ENCODE measurements around the gene GSDMA.
"Not testable (repeated sequence)": the region's sequence is repeated elsewhere in the genome, so short reads cannot be mapped to it uniquely, and the experiment has no call there.

GSDMA gene

DNA sequence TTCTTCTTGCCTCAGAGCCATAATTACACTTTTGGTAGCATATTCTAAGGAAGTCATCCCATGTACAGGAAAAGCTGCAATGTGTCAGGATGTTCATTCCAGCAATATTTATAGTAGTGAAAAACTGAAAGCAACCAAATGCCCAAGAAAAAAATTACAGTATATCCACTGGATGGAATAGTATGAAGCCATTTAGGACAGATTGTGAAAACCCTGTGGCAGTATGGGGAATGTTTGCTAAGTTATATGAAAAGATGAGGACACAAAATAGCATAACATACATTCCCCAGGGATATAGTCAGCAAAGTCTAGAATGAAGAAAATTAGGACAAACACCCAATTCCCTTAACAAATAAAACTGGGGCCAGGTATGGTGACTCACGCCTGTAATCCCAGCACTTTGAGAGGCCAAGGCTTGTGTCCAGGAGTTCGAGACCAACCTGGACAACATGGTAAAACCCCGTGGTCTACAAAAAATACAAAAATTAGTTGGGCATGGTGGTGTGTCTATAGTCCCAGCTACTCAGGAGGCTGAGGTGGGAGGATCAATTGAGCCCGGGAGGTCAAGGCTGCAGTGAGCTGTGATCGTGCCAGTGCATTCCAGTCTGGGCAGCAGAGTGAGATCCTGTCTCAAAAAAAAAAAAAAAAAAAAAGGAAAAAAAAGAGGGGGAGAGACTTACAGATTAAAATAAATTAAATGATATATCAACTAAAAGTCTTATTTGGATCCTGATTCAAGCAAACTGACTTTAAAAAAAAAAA is 33.0 kb upstream of the GSDMA start:
- no peak for DNase-seq (ENCODE audit: low spot score)

DNA sequence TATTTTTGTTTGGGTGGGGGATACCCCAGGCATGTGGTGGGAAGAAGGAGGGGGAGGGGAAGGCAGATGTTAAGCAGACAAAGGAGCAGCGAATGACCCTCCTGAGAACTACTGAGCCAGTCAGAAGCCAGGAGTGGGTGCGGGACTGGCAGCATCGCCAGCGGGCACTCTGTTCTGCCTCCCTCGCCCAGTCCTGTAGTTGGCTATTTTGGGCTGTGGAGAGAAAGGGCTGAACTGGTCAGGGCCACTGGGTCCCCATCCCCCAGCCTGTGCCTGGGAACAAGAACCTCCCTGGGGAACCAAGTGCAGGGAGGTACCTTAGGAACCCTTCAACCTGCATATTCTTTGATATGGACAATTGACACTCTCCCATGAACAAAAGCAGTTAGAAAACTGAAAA is 28.9 kb upstream of the GSDMA start:
- no peak for DNase-seq (ENCODE audit: low spot score)

DNA sequence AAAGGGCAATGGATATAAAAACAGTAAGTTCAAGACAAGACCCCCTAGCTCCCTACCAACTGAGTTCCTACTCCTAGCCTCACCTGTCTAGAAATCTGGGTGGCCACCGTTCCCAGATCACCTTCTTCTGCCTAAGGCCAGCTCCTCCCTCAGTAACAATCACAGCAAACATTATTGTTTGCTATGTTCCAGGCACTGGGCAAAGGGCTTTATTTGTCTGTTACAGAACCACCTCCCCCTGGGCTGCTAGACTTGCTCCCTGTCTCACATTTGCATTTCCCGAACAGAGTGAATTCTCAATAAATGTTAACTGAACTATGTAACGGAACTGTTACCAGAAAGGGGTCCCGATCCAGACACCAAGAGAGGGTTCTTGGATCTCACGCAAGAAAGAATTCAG is 28.5 kb upstream of the GSDMA start:
- no peak for DNase-seq (ENCODE audit: low spot score)

DNA sequence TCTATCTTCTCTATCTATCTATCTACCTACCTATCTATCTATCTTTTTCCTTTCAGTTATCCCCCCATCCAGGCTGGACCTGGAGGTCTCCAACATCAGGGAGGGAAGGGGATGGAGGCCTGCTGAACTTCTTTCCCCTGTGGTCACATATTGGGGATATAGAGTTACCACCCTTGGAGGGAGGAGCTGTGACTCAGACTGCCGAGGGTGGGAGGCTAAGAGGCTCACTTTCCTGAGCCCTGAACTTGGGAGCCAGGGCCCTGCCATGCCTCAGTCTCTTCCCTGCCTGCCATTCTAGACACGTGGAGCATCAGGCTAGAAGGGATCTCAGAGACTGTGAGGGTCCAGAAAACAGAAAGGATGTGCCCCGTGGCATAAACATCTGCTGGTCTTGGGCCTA is 26.9 kb upstream of the GSDMA start:
- no peak for DNase-seq (ENCODE audit: low spot score)

DNA sequence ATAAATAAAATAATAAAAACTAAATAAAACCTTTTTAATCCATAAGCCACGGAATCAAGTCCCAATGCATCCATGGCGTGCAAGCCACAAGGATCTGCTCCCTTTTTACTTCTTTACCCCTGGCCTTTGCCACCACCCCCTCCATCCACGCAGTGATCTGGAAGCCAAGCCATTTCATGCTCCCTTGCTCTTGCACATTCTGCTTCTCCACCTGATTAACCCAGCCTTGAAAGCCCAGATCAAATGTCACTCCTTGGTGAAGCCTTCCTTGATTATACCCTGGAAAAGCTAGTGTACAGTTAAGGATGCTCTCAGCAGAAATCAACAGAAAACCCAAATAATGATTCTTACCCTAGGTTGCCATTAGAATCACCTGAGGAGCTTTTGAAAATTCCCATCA is 25.4 kb upstream of the GSDMA start:
- DNase-seq (ENCODE audit: low spot score) = no peak

DNA sequence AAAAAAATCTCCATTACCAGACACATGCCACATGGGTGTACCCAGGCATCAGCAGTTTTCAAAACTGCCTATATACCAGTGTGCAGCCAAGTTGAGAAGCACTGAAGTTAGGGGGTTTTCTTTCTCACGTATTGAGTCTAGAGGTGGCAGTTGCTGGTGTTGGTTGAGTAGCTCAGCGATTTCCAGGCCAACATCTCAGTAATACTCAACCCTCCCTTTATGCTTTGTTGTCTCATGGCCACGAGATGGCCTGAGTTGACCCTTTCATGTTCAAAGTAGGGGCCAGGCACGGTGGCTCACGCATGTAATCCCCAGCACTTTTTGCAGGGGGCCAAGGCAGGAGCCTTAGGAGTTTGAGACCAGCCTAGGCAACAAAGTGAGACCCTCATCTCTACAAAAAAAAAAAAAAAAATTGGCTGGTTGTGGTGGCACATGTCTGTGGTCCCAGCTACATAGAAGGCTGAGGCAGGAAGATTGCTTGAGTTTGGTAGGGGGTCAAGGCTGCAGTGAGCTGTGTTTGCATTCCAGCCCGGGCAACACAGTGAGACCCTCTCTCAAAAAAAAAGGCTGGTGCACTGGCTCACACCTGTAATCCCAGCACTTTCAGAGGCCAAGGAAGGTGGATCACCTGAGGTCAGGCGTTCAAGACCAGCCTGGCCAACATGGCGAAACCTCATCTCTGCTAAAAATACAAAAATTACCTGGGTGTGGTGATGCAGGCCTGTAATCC is 24.5 kb upstream of the GSDMA start:
- no peak for DNase-seq (ENCODE audit: low spot score)

DNA sequence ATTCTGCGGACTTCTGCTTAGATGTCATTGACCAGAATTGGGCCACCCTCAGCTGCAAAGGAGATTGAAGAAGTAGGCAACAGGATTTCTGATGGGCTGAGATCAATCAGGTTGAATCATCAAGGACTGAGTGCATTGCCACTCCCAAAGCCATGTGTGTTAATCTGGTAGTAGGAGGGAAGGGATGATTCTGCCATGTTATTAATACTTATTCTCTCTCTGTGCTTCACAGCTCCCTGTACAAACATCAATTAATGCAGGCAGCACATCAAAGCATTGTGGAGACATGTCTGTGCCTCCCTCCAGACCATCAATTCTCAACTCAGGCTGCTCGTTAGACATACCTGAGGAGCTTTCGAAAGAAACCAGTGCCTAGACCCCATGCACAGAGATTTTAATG is 23.7 kb upstream of the GSDMA start:
- DNase-seq (ENCODE audit: low spot score) = no peak

DNA sequence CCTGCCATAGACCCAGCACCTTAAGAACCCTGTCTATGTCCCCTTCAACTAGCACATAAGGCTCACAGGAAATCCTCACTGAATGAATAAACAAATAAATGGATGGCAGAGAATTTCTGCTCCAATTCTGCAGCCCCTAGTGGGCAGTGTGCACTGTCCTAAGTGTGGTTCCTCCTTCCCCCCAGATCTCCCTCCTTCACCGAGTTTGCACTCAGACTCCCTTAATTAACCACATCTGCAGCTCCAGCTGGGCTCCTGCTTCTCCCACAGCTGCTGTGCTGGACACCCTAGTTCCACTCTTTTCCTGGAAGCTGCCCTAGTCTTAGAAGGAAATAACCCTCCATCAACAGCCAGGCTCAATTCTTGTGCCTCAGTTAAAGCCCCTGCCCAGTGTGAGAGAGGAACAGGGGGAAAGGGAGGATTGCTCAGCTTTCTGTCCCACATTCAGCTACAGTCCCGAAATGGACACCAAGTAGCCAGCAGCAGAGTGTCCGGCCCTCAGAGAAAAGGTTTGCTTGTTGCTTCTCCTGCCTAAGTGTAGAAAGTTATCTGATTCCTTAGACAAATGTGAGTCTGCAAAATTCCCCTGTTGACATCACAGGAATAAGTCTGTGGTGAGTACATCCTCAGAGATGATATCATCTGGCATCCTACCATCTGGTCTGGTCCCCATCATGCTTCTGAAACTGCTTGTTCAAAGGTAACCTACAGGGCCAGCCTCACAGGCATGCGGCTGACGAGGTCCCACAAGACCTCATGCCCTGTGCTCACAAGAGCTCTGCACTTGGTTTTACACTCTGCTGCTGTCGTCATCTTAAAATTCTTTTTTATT is 23.0 kb upstream of the GSDMA start:
- DNase-seq (ENCODE audit: low spot score) = no peak

DNA sequence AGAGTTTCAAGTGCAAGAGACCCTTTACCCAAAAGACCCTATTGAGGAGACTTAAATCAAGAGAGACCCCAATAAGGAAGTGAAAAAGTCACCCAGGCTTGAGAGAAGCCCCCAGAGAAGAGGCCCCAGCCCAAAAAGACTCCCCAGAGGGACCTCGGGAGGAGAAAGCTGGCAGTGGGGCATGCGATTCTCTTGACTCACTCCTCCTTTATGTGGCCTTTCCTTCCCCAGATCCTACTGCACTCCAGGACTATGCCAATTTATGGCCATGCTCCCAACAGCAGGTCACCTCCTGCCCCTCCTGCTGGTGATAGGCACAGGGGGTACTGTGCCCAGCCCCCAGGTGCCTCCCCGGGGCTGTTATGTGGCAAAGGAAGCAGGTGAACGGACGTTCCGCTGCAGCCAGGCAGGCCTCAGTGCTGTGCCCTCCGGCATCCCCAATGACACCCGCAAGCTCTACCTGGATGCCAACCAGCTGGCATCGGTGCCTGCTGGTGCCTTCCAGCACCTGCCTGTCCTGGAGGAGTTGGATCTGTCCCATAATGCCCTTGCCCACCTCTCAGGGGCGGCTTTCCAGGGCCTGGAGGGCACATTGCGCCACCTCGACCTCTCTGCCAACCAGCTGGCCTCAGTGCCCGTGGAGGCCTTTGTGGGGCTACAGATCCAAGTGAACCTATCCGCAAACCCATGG is 19.0 kb upstream of the GSDMA start:
- no peak for DNase-seq (ENCODE audit: low spot score)

DNA sequence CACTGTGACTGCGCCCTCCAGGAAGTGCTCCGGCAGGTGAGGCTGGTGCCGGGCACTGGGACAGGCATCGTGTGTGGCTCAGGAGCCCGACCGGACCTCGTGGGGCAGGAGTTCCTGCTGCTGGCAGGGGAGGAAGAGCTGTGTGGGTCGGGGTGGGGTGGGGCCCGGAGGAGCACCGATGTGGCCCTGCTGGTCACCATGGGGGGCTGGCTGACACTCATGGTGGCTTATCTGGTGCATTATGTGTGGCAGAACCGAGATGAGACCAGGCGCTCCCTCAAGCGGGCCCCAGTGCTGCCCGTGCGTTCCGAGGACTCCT is 18.5 kb upstream of the GSDMA start:
- no peak for DNase-seq (ENCODE audit: low spot score)

DNA sequence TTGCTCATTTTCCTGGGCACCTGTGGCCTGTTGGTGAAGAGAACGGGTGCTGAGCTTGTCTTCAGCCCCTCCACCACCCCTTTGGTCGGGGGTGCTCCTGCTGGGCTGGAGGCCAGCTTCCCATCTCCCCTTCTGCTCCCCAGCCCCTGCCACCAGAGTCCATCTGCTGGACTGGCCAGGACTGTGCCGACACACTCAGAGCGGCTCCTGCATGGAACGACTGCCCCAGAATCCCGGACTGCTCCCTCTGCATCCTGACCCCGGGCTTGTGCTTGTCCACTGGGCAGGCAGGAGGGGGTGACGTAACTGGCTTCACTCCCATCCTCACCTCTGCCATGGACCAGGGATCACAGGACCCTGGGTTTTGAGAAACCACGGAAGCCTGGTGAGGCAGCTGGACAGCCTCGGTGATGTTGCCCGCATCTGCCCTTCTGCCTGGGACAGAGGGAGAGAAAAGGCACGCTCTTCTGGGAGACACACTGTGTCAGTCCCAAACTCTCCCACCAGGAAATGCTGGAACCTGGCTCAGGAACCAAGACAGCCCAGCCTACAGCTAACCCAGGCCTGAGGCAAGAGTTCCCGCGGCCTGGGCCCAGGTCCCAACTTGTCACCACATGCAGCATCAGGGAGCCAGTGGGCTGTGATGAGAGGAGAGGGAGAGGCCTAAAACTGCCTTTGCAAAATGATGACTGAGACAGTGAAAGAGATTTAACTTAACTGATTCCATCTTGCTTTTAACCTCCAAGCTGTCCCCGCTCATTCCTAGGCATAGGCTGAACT is 16.1 kb upstream of the GSDMA start:
- no peak for DNase-seq (ENCODE audit: low spot score)

DNA sequence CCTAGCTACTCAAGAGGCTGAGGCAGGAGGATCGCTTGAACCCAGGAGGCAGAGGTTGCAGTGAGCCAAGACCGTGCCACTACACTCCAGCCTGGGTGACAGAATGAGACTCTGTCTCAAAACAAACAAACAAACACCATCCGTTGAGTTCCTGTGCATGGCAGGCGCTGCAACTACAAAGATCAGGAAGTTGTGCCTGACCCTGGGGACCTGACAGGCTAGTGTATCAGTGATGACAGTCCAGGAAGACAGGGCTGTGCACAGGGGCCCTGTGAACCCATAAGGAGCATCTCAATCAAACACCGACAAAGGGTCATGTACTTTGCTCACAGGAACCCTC is 14.3 kb upstream of the GSDMA start:
- not testable (repeated sequence) for DNase-seq (ENCODE audit: low spot score)

DNA sequence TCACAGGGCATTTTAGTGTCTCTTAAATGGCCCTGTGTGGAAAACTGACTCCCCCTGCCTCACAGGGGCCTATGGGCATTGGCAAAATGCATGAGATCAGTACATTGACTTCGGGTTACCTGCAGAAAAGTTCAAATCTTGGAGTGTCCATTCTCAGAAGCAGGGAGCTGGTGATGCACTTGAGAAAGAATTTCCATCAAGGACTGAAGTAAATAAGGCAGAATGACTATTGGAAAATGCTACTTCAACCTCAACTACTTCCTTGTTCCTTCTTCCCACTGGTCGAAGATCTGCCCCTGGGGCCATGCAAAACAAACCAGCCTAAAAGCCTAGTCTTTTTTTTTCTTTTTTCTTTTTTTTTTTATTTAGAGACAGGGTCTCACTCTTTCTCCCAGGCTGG is 13.8 kb upstream of the GSDMA start:
- DNase-seq (ENCODE audit: low spot score) = no peak

DNA sequence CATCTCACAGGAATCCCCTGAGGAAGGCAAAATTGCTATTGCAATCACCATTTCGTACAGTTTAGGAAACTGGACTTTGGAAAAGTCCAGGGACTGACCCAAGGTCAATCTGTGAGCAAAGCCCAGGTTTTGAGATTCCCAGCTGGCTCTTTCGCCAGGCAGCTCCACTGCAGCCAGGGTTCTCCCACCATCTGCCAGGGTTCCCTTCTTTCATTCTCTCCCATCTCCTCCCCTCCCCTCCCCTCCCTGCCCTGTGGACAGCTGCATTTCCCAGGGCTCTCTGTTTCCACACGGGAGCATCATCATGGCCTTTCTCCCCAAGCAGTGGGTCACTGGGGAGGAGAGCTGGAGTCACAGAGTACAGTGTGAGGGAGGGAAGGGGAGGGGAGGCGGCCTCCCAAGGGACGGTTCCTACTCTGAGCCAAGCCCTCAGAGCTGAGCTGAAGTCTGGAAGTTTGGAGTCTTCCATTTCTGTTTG is 11.9 kb upstream of the GSDMA start:
- no peak for DNase-seq (ENCODE audit: low spot score)

DNA sequence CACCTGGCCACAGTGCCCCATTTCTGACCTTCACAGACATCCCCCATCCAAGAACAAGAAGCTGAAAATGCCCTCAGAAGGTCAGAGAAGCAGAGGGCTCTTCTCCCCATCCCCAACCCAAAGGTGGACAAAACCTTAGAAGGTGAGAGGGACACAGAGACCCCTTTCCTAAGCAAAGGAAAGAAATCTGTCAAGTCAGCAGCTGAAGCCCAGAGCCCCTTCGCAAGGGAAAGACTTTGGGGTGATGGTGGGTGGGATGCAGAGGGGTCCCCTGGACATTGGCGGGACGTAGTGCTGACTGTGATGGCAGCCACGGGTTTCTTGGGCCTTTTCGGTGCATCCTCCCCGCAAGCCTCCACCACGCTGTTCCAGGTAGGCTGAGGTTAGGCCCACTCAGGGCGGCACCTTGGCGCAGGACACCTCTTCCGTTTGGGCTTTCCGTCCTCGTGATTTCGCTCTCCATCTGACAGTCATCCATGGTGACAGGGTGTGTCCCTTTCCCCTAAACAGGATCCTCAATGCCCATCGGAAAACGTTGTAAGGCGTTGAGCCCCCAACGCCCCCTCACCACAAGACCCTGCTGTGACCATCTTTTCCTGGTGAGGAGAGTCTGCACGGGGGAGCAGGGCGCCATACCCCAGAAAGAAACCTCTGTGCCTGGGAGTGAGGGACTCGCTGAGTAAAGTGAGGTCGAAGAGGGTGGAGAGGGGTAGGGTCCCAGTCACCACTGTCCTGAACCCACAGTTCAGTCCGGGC is 10.7 kb upstream of the GSDMA start:
- DNase-seq (ENCODE audit: low spot score) = no peak

DNA sequence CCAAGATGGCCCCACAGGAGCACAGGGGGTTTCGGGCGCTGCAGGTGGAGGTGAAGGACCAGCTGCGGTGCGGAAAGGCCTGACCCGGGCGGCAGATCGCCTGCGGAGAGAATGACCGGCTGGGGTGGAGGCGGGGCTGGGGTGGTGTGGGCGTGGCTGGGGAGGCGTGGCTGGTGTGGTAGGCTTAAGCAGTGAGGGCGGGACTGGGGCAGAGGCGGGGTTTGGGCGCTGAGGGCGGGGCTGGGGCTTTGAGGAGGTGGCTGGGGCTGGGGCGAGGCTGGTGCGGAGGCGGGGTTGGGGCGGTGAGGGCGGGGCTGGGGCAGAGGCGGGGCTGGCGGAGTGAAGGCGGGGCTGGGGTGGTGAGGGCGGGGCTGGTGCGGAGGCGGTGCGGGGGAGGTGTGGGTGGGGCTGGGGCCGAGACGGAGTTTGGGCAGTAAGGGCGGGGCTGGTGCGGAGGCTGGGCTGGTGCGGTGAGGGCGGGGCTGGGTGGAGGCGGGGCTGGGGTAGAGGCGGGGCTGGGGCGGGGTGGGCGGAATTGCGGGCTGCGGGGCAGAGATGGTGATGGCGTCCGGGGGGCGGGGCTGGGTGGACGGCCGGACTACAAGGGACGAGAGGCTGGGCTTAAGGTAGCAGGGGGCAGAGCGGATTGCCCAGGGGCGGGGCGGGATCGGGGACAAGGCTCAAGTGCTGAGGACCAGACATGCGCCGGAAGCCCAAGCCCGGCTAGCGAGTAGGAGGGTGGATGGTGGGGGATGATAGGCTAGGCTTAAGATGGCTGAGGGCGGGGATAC is 9.9 kb upstream of the GSDMA start:
- DNase-seq (ENCODE audit: low spot score) = peak; percentile 76

DNA sequence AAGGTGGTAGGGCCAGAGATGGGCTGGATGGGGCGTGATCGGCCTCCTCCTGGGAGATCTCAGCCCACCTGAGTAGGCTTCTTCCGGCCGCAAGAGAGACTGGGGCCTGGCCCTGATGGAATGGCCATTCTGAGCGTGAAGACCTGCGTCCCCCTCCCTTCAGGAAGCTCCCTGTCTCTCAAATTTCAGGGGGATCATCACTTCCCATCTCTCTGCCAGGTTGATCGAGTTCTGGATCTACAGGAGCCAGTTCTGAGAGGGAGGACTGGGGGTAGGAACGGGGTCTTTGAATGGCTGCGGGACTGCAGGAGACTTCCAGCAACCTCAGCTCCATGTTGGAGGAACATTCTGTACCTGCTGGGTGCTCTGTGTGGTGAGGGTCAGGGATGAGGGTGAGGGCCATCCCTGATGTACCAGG is 9.3 kb upstream of the GSDMA start:
- DNase-seq (ENCODE audit: low spot score) = no peak

DNA sequence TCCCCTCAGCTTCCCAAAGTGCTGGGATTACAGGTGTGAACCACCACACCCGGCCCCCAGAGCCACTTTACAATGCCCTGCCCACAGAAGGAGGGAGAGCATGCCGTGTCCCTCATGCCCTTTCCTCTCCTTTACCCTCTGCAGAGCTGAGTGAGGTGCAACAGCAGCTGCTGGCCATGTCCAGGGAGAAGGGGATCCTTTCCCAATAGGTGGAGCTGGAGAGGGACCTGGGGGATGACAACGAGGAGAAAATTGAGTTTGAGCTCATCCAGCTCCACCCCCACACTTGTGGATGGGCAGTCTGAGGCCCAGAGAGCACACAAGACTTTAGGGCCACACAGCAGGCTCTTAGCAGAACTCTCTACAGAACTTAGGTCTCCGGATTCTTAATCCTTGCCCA is 7.9 kb upstream of the GSDMA start:
- DNase-seq (ENCODE audit: low spot score) = no peak

DNA sequence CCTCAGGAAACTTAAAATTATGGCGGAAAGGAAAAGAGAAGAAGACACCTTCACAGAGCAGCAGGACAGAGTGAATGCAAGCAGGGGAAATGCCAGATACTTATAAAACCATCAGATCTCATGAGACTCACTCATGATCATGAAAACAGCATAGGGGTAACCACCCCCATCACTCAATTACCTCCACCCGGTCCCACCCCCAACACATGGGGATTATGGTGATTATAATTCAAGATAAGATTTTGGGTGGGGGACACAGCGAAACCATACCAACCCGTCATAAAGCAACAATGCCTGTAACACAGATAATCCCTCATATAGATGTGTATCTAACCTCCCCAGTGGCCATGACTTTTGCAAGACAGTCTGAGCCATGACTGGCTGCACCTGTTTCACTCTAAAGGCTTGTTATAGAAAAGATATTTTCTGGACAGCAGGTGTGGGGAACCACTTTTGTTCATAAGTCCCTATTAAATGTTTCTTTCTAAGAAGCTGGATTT is 7.0 kb upstream of the GSDMA start:
- no peak for DNase-seq (ENCODE audit: low spot score)

DNA sequence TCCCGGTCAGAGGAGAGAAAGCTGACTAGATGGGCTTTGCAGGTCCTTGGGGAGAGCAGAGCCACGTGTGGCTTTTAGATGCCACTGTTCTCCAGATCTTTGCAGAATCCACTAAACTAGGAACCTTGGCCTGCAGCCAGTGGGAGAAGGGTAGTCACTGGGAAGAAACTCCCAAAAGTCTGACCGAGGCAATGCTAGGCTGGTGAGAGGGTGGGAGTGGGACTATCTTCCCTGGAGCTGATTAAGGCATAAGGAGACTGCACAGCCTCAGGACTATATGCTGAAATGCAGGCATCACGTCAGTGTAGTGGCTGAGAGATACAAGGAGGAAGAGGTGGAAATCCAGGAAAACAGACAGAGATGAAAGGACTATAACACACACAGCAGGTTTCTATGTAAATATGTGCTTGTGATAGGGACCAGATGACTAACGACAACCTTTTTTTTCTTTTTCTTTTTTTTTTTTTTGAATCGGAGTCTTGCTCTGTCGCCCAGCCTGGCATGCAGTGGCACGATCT is 2.2 kb upstream of the GSDMA start:
- DNase-seq (ENCODE audit: low spot score) = no peak
